Left colon (tissue), 2 donors: ENCODE measurements around the gene AKIRIN2. TPM values are rescaled to one million over a fixed set of nuclear protein-coding genes. Genes with fewer than 3 reads are reported as not detected.

Source experiments
- ATAC-seq: fragments of 200-7000 bp; cut with Tn5 transposase; one replicate; pipeline ENCODE4 v1.9.1; 2020; ENCODE audit warnings: mild to moderate bottlenecking, moderate library complexity
- DNase-seq, 2 donors: peaks; one replicate each; pipeline ENCODE4 v3.0.0-alpha.2; 2020
- intact Hi-C, 2 donors: fragments of 100-400 bp; cut with DNase I in 1 of 2; cut with micrococcal nuclease in 1 of 2; formaldehyde crosslinking; loops; one replicate each; pipeline versions ENCODE4 v1.11.2 to v1.14.0; 2022; cut with DNase I, micrococcal nuclease
- total RNA-seq, 2 donors: library from RNA; stranded (reverse); fragmentation: NEBNext Ultra II Directional; extraction: Animal tissue kit (Norgen Biotek cat#: 25700); gene quantifications; one replicate each; pipeline ENCODE4 v1.2.1, GENCODE V29; 2021
- donor health status: DM: no; HTN: no; CAD: no.
- donor health status: DM: yes; HTN: yes; CAD: no.

The AKIRIN2 gene
- total RNA-seq, 2 donors from 2014 or later, result 30.4 to 40.9 TPM

DNA sequence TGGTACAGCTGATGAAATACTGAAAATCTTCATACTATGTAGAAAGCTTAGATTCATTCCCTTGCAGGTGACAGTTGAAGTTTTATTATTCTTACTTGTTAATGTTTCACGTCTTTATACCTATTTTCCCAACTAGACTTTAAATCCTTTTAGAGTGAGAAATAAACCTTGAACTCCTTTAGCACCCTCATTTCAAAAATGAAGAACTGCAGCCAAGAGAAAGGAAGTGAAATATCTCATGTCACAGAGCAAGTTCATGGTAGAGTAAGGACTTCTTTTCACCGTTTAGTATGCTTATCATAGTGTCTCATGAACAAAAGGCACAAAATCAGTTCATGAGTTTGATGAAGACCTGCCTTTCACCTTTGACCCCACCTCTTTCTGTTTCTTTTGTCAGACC is 73.6 kb downstream of the AKIRIN2 start:
- peak; percentile 93 for ATAC-seq
- no peak for DNase-seq
- intact Hi-C loops, result no loop called here

Other genes starting within 250 kb of the AKIRIN2 start
- gene SLC35A1, start 229.3 kb downstream of the AKIRIN2 start, total RNA-seq, result 10 to 100 TPM; 44.1 to 47.2 TPM
- 10 to 100 TPM; 28.8 to 32.0 TPM for gene RARS2, start 112.2 kb downstream of the AKIRIN2 start, total RNA-seq
- gene ORC3, start 112.1 kb downstream of the AKIRIN2 start, total RNA-seq, result 10 to 100 TPM; 11.3 to 11.9 TPM